Measurements from ENCODE around the gene CTDP1.

DNA sequence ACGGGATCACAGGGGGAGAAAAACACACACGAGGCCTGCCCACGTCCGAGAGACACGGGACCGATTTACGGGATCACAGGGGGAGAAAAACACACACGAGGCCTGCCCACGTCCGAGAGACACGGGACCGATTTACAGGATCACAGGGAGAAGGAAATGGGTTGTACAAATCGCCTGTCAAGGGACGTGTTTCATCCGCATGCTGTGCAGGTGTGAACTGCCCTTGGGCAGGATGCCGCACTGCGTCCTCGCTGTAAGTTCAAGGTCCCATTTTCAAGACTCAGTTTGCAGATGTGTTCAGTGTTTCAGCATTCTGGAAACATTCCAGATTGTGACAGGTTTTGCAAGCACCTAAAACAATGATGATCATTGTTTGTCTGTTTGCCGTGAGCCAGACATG lies 115.8 kb downstream of the CTDP1 start:
- TF ChIP-seq EZH2 (IDR thresholded peaks at IDR 0.05) (no peak), POLR2AphosphoS5 (IDR thresholded peaks at IDR 0.05; ENCODE audit: borderline replicate concordance, low read depth, low read length) (no peak), FOXP2 (optimal IDR thresholded peaks at IDR 0.05; ENCODE audit: control extremely low read depth, extremely low read length, insufficient read depth) (no peak)
